Liver (tissue), 9 donors: Measurements from ENCODE around the gene DCX. TPM values are rescaled to one million over a fixed set of nuclear protein-coding genes. Genes with fewer than 3 reads are reported as not detected.

ENCODE experiments used
- DNase-seq: peaks from one replicate; pipeline ENCODE4 v3.0.0-alpha.2; 2017; ENCODE audit warnings: low spot score
- H3K27ac ChIP-seq, 2 donors: one replicate each; pipeline ENCODE4 v1.7.0; 2013; ENCODE audit warnings: inconsistent platforms in 2 of 2, low read length in 2 of 2, control low read depth in 1 of 2, low read depth in 1 of 2, mild to moderate bottlenecking in 1 of 2
- H3K27me3 ChIP-seq, 4 donors: one replicate each; pipeline versions ENCODE4 v1.6.1 to v1.7.0; 2013; ENCODE audit warnings: low read length in 3 of 4, inconsistent platforms in 1 of 4, mild to moderate bottlenecking in 1 of 4, moderate library complexity in 1 of 4; ENCODE audit not compliant: control insufficient read depth in 4 of 4, insufficient read depth in 4 of 4
- H3K36me3 ChIP-seq, 4 donors: one replicate each; pipeline versions ENCODE4 v1.6.1 to v1.7.0; 2013; ENCODE audit warnings: low read length in 3 of 4, mild to moderate bottlenecking in 3 of 4, low read depth in 1 of 4, moderate library complexity in 1 of 4; ENCODE audit not compliant: control insufficient read depth in 4 of 4, insufficient read depth in 3 of 4
- H3K4me1 ChIP-seq, 4 donors: one replicate each; pipeline versions ENCODE4 v1.6.1 to v1.7.0; 2013; ENCODE audit warnings: low read length in 3 of 4, mild to moderate bottlenecking in 3 of 4, moderate library complexity in 1 of 4; ENCODE audit not compliant: control insufficient read depth in 4 of 4, insufficient read depth in 4 of 4
- H3K4me3 ChIP-seq, 3 donors: one replicate each; pipeline versions ENCODE4 v1.6.1 to v1.7.0; 2013; ENCODE audit warnings: low read length in 3 of 3, control low read depth in 1 of 3, low read depth in 1 of 3, mild to moderate bottlenecking in 1 of 3
- H3K9ac ChIP-seq, 2 donors: one replicate each; pipeline ENCODE4 v1.7.0; 2013; ENCODE audit warnings: low read length in 2 of 2, mild to moderate bottlenecking in 2 of 2, moderate library complexity in 2 of 2, control low read depth in 1 of 2, low read depth in 1 of 2
- H3K9me3 ChIP-seq, 4 donors: one replicate each; pipeline versions ENCODE4 v1.6.1 to v1.7.0; 2013; ENCODE audit warnings: low read length in 3 of 4; ENCODE audit not compliant: control insufficient read depth in 4 of 4
- EGR1 ChIP-seq, 2 donors: IDR thresholded peaks; 2 replicates each; pipeline ENCODE4 v1.6.1; 2016 to 2018; ENCODE audit warnings: antibody characterized with exemption in 2 of 2, low read depth in 2 of 2
- FOXA1 ChIP-seq: IDR thresholded peaks from 2 replicates; pipeline ENCODE4 v1.6.1; 2016; ENCODE audit warnings: antibody characterized with exemption
- FOXA2 ChIP-seq: IDR thresholded peaks from 2 replicates; pipeline ENCODE4 v1.6.1; 2016; ENCODE audit warnings: antibody characterized with exemption
- GABPA ChIP-seq, 2 donors: IDR thresholded peaks in 1 of 2; conservative IDR thresholded peaks in 1 of 2; 2 replicates each; pipeline ENCODE4 v1.6.1; 2016; ENCODE audit warnings: antibody characterized with exemption in 2 of 2, mild to moderate bottlenecking in 1 of 2, moderate library complexity in 1 of 2
- HNF4A ChIP-seq, 2 donors: conservative IDR thresholded peaks; 2 replicates each; pipeline ENCODE4 v1.6.1; 2016; ENCODE audit warnings: antibody characterized with exemption in 2 of 2, mild to moderate bottlenecking in 2 of 2
- HNF4G ChIP-seq: IDR thresholded peaks from 2 replicates; pipeline ENCODE4 v1.6.1; 2016; ENCODE audit warnings: antibody characterized with exemption
- JUND ChIP-seq, 2 donors: IDR thresholded peaks; 2 replicates each; pipeline ENCODE4 v1.6.1; 2016; ENCODE audit warnings: antibody characterized with exemption in 2 of 2
- MAX ChIP-seq: IDR thresholded peaks from 2 replicates; pipeline ENCODE4 v1.6.1; 2016; ENCODE audit warnings: antibody characterized with exemption
- NR2F2 ChIP-seq: IDR thresholded peaks from 2 replicates; pipeline ENCODE4 v1.6.1; 2016; ENCODE audit warnings: antibody characterized with exemption
- RAD21 ChIP-seq, 2 donors: IDR thresholded peaks; 2 replicates each; pipeline ENCODE4 v1.6.1; 2016; ENCODE audit warnings: antibody characterized with exemption in 2 of 2, mild to moderate bottlenecking in 2 of 2
- RXRA ChIP-seq, 2 donors: IDR thresholded peaks; 2 replicates each; pipeline ENCODE4 v1.6.1; 2017 to 2018; ENCODE audit warnings: antibody characterized with exemption in 2 of 2, mild to moderate bottlenecking in 1 of 2
- SP1 ChIP-seq: IDR thresholded peaks from 2 replicates; pipeline ENCODE4 v1.6.1; 2018; ENCODE audit warnings: antibody characterized with exemption, mild to moderate bottlenecking
- TAF1 ChIP-seq: conservative IDR thresholded peaks from 2 replicates; pipeline ENCODE4 v1.6.1; 2016; ENCODE audit warnings: antibody characterized with exemption, mild to moderate bottlenecking
- YY1 ChIP-seq: IDR thresholded peaks from 2 replicates; pipeline ENCODE4 v1.6.1; 2016; ENCODE audit warnings: antibody characterized with exemption, mild to moderate bottlenecking
- ZBTB33 ChIP-seq: IDR thresholded peaks from 2 replicates; pipeline ENCODE4 v1.6.1; 2016; ENCODE audit warnings: antibody characterized with exemption
- WGBS: extraction: QIAGEN DNeasy Blood & Tissue Kit; methylation state at CpG from one replicate; pipeline ENCODE4 v1.1.7; 2013; 5-methylcytosine and 5-hydroxymethylcytosine counted together
- polyA plus RNA-seq, 2 donors: library from polyadenylated mRNA; stranded (reverse) in 1 of 2; unstranded in 1 of 2; fragments of 200-250 nt in 1 of 2; fragments of >200 nt in 1 of 2; fragmentation: Nextera tagmentation in 1 of 2; extraction: Ambion mirVana in 1 of 2; gene quantifications; one replicate each; pipeline versions ENCODE4 v1.2.1 to v1.2.3, GENCODE V29; 2013 to 2015
- total RNA-seq, 2 donors: library from RNA; depleted of rRNA; stranded (reverse); fragments of >200 nt; gene quantifications; one replicate each; pipeline ENCODE4 v1.2.3, GENCODE V29; 2014
- TF ChIP-seq, protein P1 (sequence below): fragments of 150-350 bp; IDR thresholded peaks from 2 replicates; pipeline ENCODE4 v1.5.1; 2017; ENCODE audit warnings: improper control_type of control experiment, low read depth, low read length; ENCODE audit not compliant: missing input control
- TF ChIP-seq, protein P2 (sequence below): IDR thresholded peaks from 2 replicates; pipeline ENCODE4 v1.6.1; 2016; ENCODE audit warnings: antibody characterized with exemption, mild to moderate bottlenecking
- TF ChIP-seq, protein P3 (sequence below): IDR thresholded peaks from 2 replicates; pipeline ENCODE4 v1.6.1; 2016; ENCODE audit warnings: antibody characterized with exemption
- donor health status: healthy.
- donor health status: healthy.
- donor health status: healthy.
- donor health status: healthy.
- donor health status: healthy.

Gene DCX
- total and polyA plus RNA-seq, 4 donors, result 0.01 TPM; not detected in 3

- no peak for DNase-seq
- Histone ChIP-seq H3K36me3 (no peaks in the 10 kb centered on the region), H3K27ac (no peak overlapping the region), H3K4me1 (no peaks in the 10 kb centered on the region), H3K4me3 (no peak overlapping the region), H3K27me3 (no peaks in the 10 kb centered on the region), H3K9me3 (no peaks in the 10 kb centered on the region), H3K9ac (no peak overlapping the region)
- TF ChIP-seq YY1 (no peak), SP1 (no peak), NR2F2 (no peak), JUND (IDR thresholded peaks at IDR 0.05) (no peak), FOXA1 (no peak), ZBTB33 (no peak), MAX (no peak), EGR1 (IDR thresholded peaks at IDR 0.05; ENCODE audit: low read depth in 2 of 2) (no peak), FOXA2 (no peak), TAF1 (no peak), HNF4A (conservative IDR thresholded peaks at IDR 0.05) (no peak), HNF4G (no peak), GABPA (IDR thresholded peaks at IDR 0.05 in 1 of 2, conservative IDR thresholded peaks at IDR 0.05 in 1 of 2) (no peak), RAD21 (IDR thresholded peaks at IDR 0.05) (no peak), RXRA (IDR thresholded peaks at IDR 0.05) (no peak)
- TF ChIP-seq, protein P1, sequence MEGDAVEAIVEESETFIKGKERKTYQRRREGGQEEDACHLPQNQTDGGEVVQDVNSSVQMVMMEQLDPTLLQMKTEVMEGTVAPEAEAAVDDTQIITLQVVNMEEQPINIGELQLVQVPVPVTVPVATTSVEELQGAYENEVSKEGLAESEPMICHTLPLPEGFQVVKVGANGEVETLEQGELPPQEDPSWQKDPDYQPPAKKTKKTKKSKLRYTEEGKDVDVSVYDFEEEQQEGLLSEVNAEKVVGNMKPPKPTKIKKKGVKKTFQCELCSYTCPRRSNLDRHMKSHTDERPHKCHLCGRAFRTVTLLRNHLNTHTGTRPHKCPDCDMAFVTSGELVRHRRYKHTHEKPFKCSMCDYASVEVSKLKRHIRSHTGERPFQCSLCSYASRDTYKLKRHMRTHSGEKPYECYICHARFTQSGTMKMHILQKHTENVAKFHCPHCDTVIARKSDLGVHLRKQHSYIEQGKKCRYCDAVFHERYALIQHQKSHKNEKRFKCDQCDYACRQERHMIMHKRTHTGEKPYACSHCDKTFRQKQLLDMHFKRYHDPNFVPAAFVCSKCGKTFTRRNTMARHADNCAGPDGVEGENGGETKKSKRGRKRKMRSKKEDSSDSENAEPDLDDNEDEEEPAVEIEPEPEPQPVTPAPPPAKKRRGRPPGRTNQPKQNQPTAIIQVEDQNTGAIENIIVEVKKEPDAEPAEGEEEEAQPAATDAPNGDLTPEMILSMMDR, result no peak
- TF ChIP-seq, protein P2, sequence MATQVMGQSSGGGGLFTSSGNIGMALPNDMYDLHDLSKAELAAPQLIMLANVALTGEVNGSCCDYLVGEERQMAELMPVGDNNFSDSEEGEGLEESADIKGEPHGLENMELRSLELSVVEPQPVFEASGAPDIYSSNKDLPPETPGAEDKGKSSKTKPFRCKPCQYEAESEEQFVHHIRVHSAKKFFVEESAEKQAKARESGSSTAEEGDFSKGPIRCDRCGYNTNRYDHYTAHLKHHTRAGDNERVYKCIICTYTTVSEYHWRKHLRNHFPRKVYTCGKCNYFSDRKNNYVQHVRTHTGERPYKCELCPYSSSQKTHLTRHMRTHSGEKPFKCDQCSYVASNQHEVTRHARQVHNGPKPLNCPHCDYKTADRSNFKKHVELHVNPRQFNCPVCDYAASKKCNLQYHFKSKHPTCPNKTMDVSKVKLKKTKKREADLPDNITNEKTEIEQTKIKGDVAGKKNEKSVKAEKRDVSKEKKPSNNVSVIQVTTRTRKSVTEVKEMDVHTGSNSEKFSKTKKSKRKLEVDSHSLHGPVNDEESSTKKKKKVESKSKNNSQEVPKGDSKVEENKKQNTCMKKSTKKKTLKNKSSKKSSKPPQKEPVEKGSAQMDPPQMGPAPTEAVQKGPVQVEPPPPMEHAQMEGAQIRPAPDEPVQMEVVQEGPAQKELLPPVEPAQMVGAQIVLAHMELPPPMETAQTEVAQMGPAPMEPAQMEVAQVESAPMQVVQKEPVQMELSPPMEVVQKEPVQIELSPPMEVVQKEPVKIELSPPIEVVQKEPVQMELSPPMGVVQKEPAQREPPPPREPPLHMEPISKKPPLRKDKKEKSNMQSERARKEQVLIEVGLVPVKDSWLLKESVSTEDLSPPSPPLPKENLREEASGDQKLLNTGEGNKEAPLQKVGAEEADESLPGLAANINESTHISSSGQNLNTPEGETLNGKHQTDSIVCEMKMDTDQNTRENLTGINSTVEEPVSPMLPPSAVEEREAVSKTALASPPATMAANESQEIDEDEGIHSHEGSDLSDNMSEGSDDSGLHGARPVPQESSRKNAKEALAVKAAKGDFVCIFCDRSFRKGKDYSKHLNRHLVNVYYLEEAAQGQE, result no peak
- TF ChIP-seq, protein P3, sequence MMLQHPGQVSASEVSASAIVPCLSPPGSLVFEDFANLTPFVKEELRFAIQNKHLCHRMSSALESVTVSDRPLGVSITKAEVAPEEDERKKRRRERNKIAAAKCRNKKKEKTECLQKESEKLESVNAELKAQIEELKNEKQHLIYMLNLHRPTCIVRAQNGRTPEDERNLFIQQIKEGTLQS, result no peak
- WGBS, result 56% methylated on average over 2 of the region's 2 CpGs
These were observed 74.8 kb downstream of the DCX start for GRCh38 chrX:111337067-111337637.
